Measurements from ENCODE around the gene LDB1.

The LDB1 gene

GRCh38 chr10:102112210-102112817 is 7.9 kb downstream of the LDB1 start:
- no peak for DNase-seq (ENCODE audit: low read depth)
- peak overlapping the region; percentile 80 for H3K4me3 ChIP-seq (ENCODE audit: low read length)
- peak; percentile 25; the same call in 1 of the 2 replicates for TF ChIP-seq CTCF (conservative IDR thresholded peaks at IDR 0.05; ENCODE audit: low read length)

- no peak for DNase-seq (ENCODE audit: low read depth)
- no peak for TF ChIP-seq CTCF (conservative IDR thresholded peaks at IDR 0.05; ENCODE audit: low read length)
- no peak overlapping the region for H3K4me3 ChIP-seq (ENCODE audit: low read length)
Observed at GRCh38 chr10:102111276-102111675, 8.9 kb downstream of the LDB1 start.

- H3K4me3 ChIP-seq (ENCODE audit: low read length) = no peak overlapping the region
- DNase-seq (ENCODE audit: low read depth) = no peak
- TF ChIP-seq CTCF (conservative IDR thresholded peaks at IDR 0.05; ENCODE audit: low read length) = no peak
Observed at GRCh38 chr10:102109166-102110116, 10.7 kb downstream of the LDB1 start.

- no peak for DNase-seq (ENCODE audit: low read depth)
- no peak overlapping the region for H3K4me3 ChIP-seq (ENCODE audit: low read length)
- TF ChIP-seq CTCF (conservative IDR thresholded peaks at IDR 0.05; ENCODE audit: low read length) = no peak
Observed at GRCh38 chr10:102106998-102107397, 13.2 kb downstream of the LDB1 start.

GRCh38 chr10:102102421-102102820 is 17.7 kb downstream of the LDB1 start:
- no peak for TF ChIP-seq CTCF (conservative IDR thresholded peaks at IDR 0.05; ENCODE audit: low read length)
- no peak for DNase-seq (ENCODE audit: low read depth)
- no peak overlapping the region for H3K4me3 ChIP-seq (ENCODE audit: low read length)

- H3K4me3 ChIP-seq (ENCODE audit: low read length) = no peak overlapping the region
- no peak for DNase-seq (ENCODE audit: low read depth)
- TF ChIP-seq CTCF (conservative IDR thresholded peaks at IDR 0.05; ENCODE audit: low read length) = no peak
Observed at GRCh38 chr10:102101152-102101551, 19.0 kb downstream of the LDB1 start.

- H3K4me3 ChIP-seq (ENCODE audit: low read length) = no peak overlapping the region
- DNase-seq (ENCODE audit: low read depth) = no peak
- no peak for TF ChIP-seq CTCF (conservative IDR thresholded peaks at IDR 0.05; ENCODE audit: low read length)
Observed at GRCh38 chr10:102096449-102096848, 23.7 kb downstream of the LDB1 start.

Data from AG10803 (cell line).